Smooth muscle cell (in vitro differentiated cells): ENCODE results near the gene NFKB2. TPM values are rescaled to one million over a fixed set of nuclear protein-coding genes. Genes with fewer than 3 reads are reported as not detected.
A peak's percentile ranks its signal among the peaks of the same experiment; 100 is the strongest.

Experiments
- DNase-seq: peaks from one replicate; lab custom pipeline; 2025; ENCODE audit not compliant: unreplicated experiment; lab: John Stamatoyannopoulos, UW
- H2AFZ ChIP-seq: fragments of 200-600 bp; sonication (generic); 2 replicates; pipeline ENCODE4 v1.6.0; 2016; ENCODE audit warnings: antibody characterized with exemption, low read depth, mild to moderate bottlenecking
- H3F3A ChIP-seq: fragments of 200-600 bp; sonication (generic); 2 replicates; pipeline ENCODE4 v1.6.0; 2017; ENCODE audit warnings: antibody characterized with exemption, low read depth
- H3K27ac ChIP-seq: fragments of 200-600 bp; sonication (generic); 2 replicates; pipeline ENCODE4 v1.5.1; 2016; ENCODE audit warnings: low read depth, mild to moderate bottlenecking
- H3K27me3 ChIP-seq: fragments of 200-600 bp; sonication (generic); 2 replicates; pipeline ENCODE4 v1.6.1; 2016; ENCODE audit warnings: low read depth, mild to moderate bottlenecking
- H3K36me3 ChIP-seq: fragments of 200-600 bp; sonication (generic); 2 replicates; pipeline ENCODE4 v1.5.1; 2016; ENCODE audit warnings: low read depth
- H3K4me1 ChIP-seq: fragments of 200-600 bp; sonication (generic); 2 replicates; pipeline ENCODE4 v1.5.1; 2016; ENCODE audit warnings: low read depth
- H3K4me2 ChIP-seq: fragments of 200-600 bp; sonication (generic); 2 replicates; pipeline ENCODE4 v1.6.0; 2016; ENCODE audit warnings: mild to moderate bottlenecking
- H3K4me3 ChIP-seq: fragments of 200-600 bp; sonication (generic); 2 replicates; pipeline ENCODE4 v1.5.1; 2016; ENCODE audit warnings: mild to moderate bottlenecking
- H3K79me2 ChIP-seq: fragments of 200-600 bp; sonication (generic); 2 replicates; pipeline ENCODE4 v1.6.0; 2016; ENCODE audit warnings: low read depth, mild to moderate bottlenecking
- H3K9ac ChIP-seq: fragments of 200-600 bp; sonication (generic); 2 replicates; pipeline ENCODE4 v1.6.0; 2016; ENCODE audit warnings: low read depth
- H3K9me3 ChIP-seq: fragments of 200-600 bp; sonication (generic); replicated peaks from 2 replicates; pipeline ENCODE4 v1.5.1; 2016; ENCODE audit warnings: low read depth
- H4K20me1 ChIP-seq: fragments of 200-600 bp; sonication (generic); 2 replicates; pipeline ENCODE4 v1.6.0; 2016; ENCODE audit warnings: low read depth
- CTCF ChIP-seq: fragments of 200-600 bp; sonication (generic); IDR thresholded peaks from 2 replicates; pipeline ENCODE4 v1.5.1; 2017; ENCODE audit warnings: borderline replicate concordance, mild to moderate bottlenecking, antibody characterized with exemption; ENCODE audit not compliant: insufficient read depth, poor library complexity, severe bottlenecking
- WGBS: methylation state at CpG from one replicate; pipeline ENCODE4 v1.1.7; 2016; ENCODE audit warnings: low lambda C conversion rate; 5-methylcytosine and 5-hydroxymethylcytosine counted together
- polyA plus RNA-seq: library from polyadenylated mRNA; unstranded; fragments of >200 nt; fragmentation: Nextera tagmentation; extraction: Ambion mirVana; gene quantifications from 2 replicates; pipeline ENCODE4 v1.2.1, GENCODE V29; 2016
- total RNA-seq: library from RNA; depleted of rRNA; stranded (reverse); fragments of >200 nt; gene quantifications from 2 replicates; pipeline ENCODE4 v1.2.3, GENCODE V29; 2014

Gene NFKB2
- total and polyA plus RNA-seq, 2 experiments from 2014 or later = 32.6 to 38.1 TPM

GRCh38 chr10:102409604-102410428 lies 14.3 kb downstream of the NFKB2 start:
- Histone ChIP-seq H2AFZ (no peak overlapping the region), H4K20me1 (peaks cover 8% of the 10 kb centered on the region), H3K9me3 (no peaks in the 10 kb centered on the region), H3K27ac (peak overlapping the region; percentile 39), H3K4me2 (peak overlapping the region; percentile 91), H3K4me1 (peaks cover 28% of the 10 kb centered on the region), H3F3A (no peaks in the 10 kb centered on the region), H3K27me3 (no peaks in the 10 kb centered on the region), H3K9ac (peak overlapping the region; percentile 38), H3K79me2 (no peaks in the 10 kb centered on the region), H3K36me3 (no peaks in the 10 kb centered on the region), H3K4me3 (peak overlapping the region; percentile 73)
- TF ChIP-seq CTCF = no peak
- peak; percentile 76 for DNase-seq
- 38% methylated on average over 24 of the region's 24 CpGs for WGBS

- peaks cover 32% of the 10 kb centered on the region for H3K4me1 ChIP-seq
- H3K36me3 ChIP-seq = no peaks in the 10 kb centered on the region
- no peak for TF ChIP-seq CTCF
- H3K9ac ChIP-seq = peak overlapping the region; percentile 38
- no peaks in the 10 kb centered on the region for H3K79me2 ChIP-seq
- no peaks in the 10 kb centered on the region for H3K27me3 ChIP-seq
- DNase-seq = peak; percentile 76
- 11% methylated on average over 25 of the region's 48 CpGs for WGBS
- no peaks in the 10 kb centered on the region for H3F3A ChIP-seq
- no peaks in the 10 kb centered on the region for H3K9me3 ChIP-seq
- H4K20me1 ChIP-seq = peaks cover 8% of the 10 kb centered on the region
- H3K4me2 ChIP-seq = peak overlapping the region; percentile 91
- H3K27ac ChIP-seq = peak overlapping the region; percentile 39
- H3K4me3 ChIP-seq = peak overlapping the region; percentile 73
- no peak overlapping the region for H2AFZ ChIP-seq
Measured at GRCh38 chr10:102410429-102411073, 15.0 kb downstream of the NFKB2 start.

GRCh38 chr10:102411341-102412255 lies 16.1 kb downstream of the NFKB2 start:
- 90% methylated on average over 14 of the region's 14 CpGs for WGBS
- Histone ChIP-seq H2AFZ (no peak overlapping the region), H3K27me3 (no peaks in the 10 kb centered on the region), H3K4me3 (peak overlapping the region; percentile 73), H3K4me1 (peaks cover 32% of the 10 kb centered on the region), H3K27ac (no peak overlapping the region), H3K79me2 (no peaks in the 10 kb centered on the region), H3K9me3 (no peaks in the 10 kb centered on the region), H3F3A (no peaks in the 10 kb centered on the region), H3K36me3 (no peaks in the 10 kb centered on the region), H4K20me1 (peaks cover 8% of the 10 kb centered on the region), H3K9ac (no peak overlapping the region), H3K4me2 (no peak overlapping the region)
- no peak for DNase-seq
- no peak for TF ChIP-seq CTCF
